Measurements from ENCODE around the gene MSLN.

- TF ChIP-seq, protein P1, sequence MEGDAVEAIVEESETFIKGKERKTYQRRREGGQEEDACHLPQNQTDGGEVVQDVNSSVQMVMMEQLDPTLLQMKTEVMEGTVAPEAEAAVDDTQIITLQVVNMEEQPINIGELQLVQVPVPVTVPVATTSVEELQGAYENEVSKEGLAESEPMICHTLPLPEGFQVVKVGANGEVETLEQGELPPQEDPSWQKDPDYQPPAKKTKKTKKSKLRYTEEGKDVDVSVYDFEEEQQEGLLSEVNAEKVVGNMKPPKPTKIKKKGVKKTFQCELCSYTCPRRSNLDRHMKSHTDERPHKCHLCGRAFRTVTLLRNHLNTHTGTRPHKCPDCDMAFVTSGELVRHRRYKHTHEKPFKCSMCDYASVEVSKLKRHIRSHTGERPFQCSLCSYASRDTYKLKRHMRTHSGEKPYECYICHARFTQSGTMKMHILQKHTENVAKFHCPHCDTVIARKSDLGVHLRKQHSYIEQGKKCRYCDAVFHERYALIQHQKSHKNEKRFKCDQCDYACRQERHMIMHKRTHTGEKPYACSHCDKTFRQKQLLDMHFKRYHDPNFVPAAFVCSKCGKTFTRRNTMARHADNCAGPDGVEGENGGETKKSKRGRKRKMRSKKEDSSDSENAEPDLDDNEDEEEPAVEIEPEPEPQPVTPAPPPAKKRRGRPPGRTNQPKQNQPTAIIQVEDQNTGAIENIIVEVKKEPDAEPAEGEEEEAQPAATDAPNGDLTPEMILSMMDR (IDR thresholded peaks at IDR 0.05; ENCODE audit: borderline replicate concordance, extremely low read depth, low read length, poor library complexity, severe bottlenecking): no peak
- no peak for TF ChIP-seq EZH2 (IDR thresholded peaks at IDR 0.05; ENCODE audit: borderline replicate concordance, low read depth, low read length, severe bottlenecking)
Observed at GRCh38 chr16:766008-766819, 5.7 kb downstream of the MSLN start.
